Myometrial cell (primary cell): ENCODE results near the gene NDUFS3. TPM values are rescaled to one million over a fixed set of nuclear protein-coding genes. Genes with fewer than 3 reads are reported as not detected.

Experiments
- total RNA-seq: library from RNA; depleted of rRNA; stranded (reverse); fragments of >200 nt; gene quantifications from 2 replicates; pipeline ENCODE4 v1.2.3, GENCODE V29; 2015

The NDUFS3 gene
- 82.4 and 101 TPM in 2 replicates for total RNA-seq

GRCh38 chr11:47578524-47579494 is at the start of gene NDUFS3, which contains the start of gene KBTBD4:
Gene NDUFS3 (plus strand): TSS chr11:47579074. CDS start chr11:47579092, 18 bp downstream.
Gene KBTBD4 (minus strand): TSS chr11:47578970. CDS start chr11:47578951, 19 bp downstream.

GRCh38 chr11:47552566-47553405 is 26.1 kb upstream of the NDUFS3 start, which contains the start of gene CELF1:
Gene CELF1 (minus strand): TSS chr11:47553132. CDS start chr11:47499523, 53,609 bp downstream.

GRCh38 chr11:47565340-47566148 is 13.3 kb upstream of the NDUFS3 start, which contains the start of gene PTPMT1:
Gene PTPMT1 (plus strand): TSS chr11:47565599. CDS start chr11:47565623, 24 bp downstream.

DNA sequence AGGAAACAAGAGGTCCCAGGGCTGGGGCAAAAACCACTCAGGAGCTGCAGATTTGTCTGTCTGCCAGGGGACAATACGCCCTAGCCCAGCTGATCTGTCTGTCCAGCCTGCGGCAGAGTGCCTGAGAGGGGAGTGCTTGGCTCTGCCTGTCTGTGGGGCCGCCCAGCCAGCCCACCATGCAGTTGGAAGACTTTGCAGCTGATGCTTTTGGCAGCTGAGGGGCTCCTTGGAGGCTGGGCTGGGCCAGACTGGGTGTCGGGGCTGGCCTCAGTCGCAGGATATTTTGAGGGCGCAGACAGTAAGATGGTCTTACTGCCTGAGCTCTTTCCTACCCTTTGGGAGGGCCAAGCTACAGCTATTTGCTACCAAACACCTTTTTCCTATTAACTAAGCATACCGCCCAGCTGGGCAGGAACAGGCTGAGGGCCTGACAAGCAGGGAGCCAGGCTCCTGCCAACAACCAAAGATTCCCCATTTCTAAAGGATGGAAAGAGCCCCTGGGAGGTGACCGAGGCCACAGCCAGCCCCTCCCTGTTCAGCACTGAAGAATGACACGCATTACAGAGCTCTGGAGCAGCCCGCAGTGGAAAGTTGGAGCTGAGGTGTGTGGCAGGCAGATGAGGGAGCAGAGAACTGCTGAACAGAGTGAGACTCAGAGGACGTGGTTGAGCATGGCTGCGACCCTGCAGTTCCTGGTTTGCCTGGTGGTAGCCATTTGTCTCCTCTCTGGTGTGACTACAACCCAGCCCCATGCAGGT is 7.4 kb downstream of the NDUFS3 start, which contains the start of gene FAM180B:
FAM180B (plus strand) TSS at position 581 of the 758 bp plus-strand sequence; CDS start at position 672, 91 bp downstream.

GRCh38 chr11:47593934-47594855 is 15.3 kb downstream of the NDUFS3 start, which contains the start of gene C1QTNF4:
Gene C1QTNF4 (minus strand): TSS chr11:47594411. CDS start chr11:47590810, 3,601 bp downstream.

Other genes with a start within 250 kb of the NDUFS3 start
- gene MYBPC3, start 226.4 kb upstream of the NDUFS3 start, total RNA-seq, result not detected in 2 replicates
- not detected in 2 replicates for gene SPI1, start 200.5 kb upstream of the NDUFS3 start, total RNA-seq
- gene SLC39A13, start 170.5 kb upstream of the NDUFS3 start, total RNA-seq, result 157 and 162 TPM in 2 replicates
- 258 and 272 TPM in 2 replicates for gene PSMC3, start 152.6 kb upstream of the NDUFS3 start, total RNA-seq
- gene RAPSN, start 129.9 kb upstream of the NDUFS3 start, total RNA-seq, result 0.18 TPM in 1 of 2 replicates, not detected in the other
- 60.5 and 101 TPM in 2 replicates for gene CELF1, start 25.9 kb upstream of the NDUFS3 start, total RNA-seq
- 120 and 148 TPM in 2 replicates for gene PTPMT1, start 13.5 kb upstream of the NDUFS3 start, total RNA-seq
- 22.9 and 28.3 TPM in 2 replicates for gene KBTBD4, start 104 bp upstream of the NDUFS3 start, total RNA-seq
- not detected in 2 replicates for gene FAM180B, start 7.6 kb downstream of the NDUFS3 start, total RNA-seq
- 2.6 and 3.2 TPM in 2 replicates for gene C1QTNF4, start 15.3 kb downstream of the NDUFS3 start, total RNA-seq
- 117 TPM in 2 replicates for gene MTCH2, start 63.5 kb downstream of the NDUFS3 start, total RNA-seq
- gene AGBL2, start 136.3 kb downstream of the NDUFS3 start, total RNA-seq, result 0.86 and 10.3 TPM in 2 replicates
- gene FNBP4, start 188.3 kb downstream of the NDUFS3 start, total RNA-seq, result 11.2 and 38.1 TPM in 2 replicates